Tibial nerve (tissue), 4 donors: ENCODE data around the gene SHANK3. TPM values are rescaled to one million over a fixed set of nuclear protein-coding genes. Genes with fewer than 3 reads are reported as not detected.

Source experiments
- DNase-seq, 2 donors: peaks; one replicate each; pipeline ENCODE4 v3.0.0-alpha.2; 2019; ENCODE audit warnings: low spot score in 2 of 2
- H3K27ac ChIP-seq, 4 donors: fragments of 200-600 bp; sonication (generic) in 3 of 4; one replicate each; pipeline ENCODE4 v1.5.1; 2017 to 2019; ENCODE audit warnings: mild to moderate bottlenecking in 1 of 4
- H3K27me3 ChIP-seq, 2 donors: fragments of 200-600 bp; sonication (generic) in 1 of 2; one replicate each; pipeline versions ENCODE4 v1.5.1 to v1.6.0; 2017 to 2019
- H3K36me3 ChIP-seq, 3 donors: fragments of 200-600 bp; sonication (generic); one replicate each; pipeline ENCODE4 v1.5.1; 2018 to 2019
- H3K4me1 ChIP-seq, 4 donors: fragments of 200-600 bp; sonication (generic) in 3 of 4; one replicate each; pipeline ENCODE4 v1.5.1; 2017 to 2019
- H3K4me3 ChIP-seq, 4 donors: fragments of 200-600 bp; sonication (generic) in 3 of 4; one replicate each; pipeline ENCODE4 v1.5.1; 2017 to 2019; ENCODE audit warnings: mild to moderate bottlenecking in 1 of 4, moderate library complexity in 1 of 4
- H3K9me3 ChIP-seq, 4 donors: fragments of 200-600 bp; sonication (generic) in 3 of 4; one replicate each; pipeline ENCODE4 v1.5.1; 2017 to 2019
- CTCF ChIP-seq, 5 experiments: fragments of 200-600 bp in 3 of 5; fragments of 450-650 bp in 2 of 5; sonication (generic) in 3 of 5; IDR thresholded peaks; one replicate each; pipeline ENCODE4 v1.5.1; 2016 to 2019; ENCODE audit warnings: antibody characterized with exemption in 5 of 5, mild to moderate bottlenecking in 3 of 5, moderate library complexity in 2 of 5
- EP300 ChIP-seq, 2 donors: sonication (generic); formaldehyde crosslinking; IDR thresholded peaks; one replicate each; pipeline ENCODE4 v1.6.1; 2017; ENCODE audit warnings: antibody characterized with exemption in 2 of 2, mild to moderate bottlenecking in 1 of 2
- POLR2A ChIP-seq, 2 donors: fragments of 450-650 bp; IDR thresholded peaks; one replicate each; pipeline ENCODE4 v1.6.1; 2017; ENCODE audit warnings: antibody characterized with exemption in 2 of 2, mild to moderate bottlenecking in 2 of 2, moderate library complexity in 2 of 2
- WGBS, 2 donors: methylation state at CpG; one replicate each; pipeline ENCODE4 v1.1.5; 2018; 5-methylcytosine and 5-hydroxymethylcytosine counted together
- total RNA-seq, 4 donors: library from RNA; depleted of rRNA; stranded (reverse); fragments of >200 nt; gene quantifications; one replicate each; pipeline ENCODE4 v1.1.0, GENCODE V29; 2016

Gene SHANK3
- total RNA-seq, 4 donors from 2014 or later: 10.3 to 29.4 (median 20.5) TPM

GRCh38 chr22:50701428-50702154 is 29.0 kb downstream of the SHANK3 start:
- H3K27me3 ChIP-seq: no peaks in the 10 kb centered on the region
- no peak overlapping the region for H3K4me3 ChIP-seq
- TF ChIP-seq EP300 (IDR thresholded peaks at IDR 0.05): no peak
- TF ChIP-seq CTCF (IDR thresholded peaks at IDR 0.05): no peak
- TF ChIP-seq POLR2A (IDR thresholded peaks at IDR 0.05): no peak
- 81 to 86% methylated on average over 11 of the region's 11 CpGs for WGBS, 2 donors
- H3K9me3 ChIP-seq: no peaks in the 10 kb centered on the region
- peaks cover 0 to 63% (median 5%) of the 10 kb centered on the region in 4 donors for H3K4me1 ChIP-seq
- DNase-seq: no peak
- peaks cover 0 to 46% (median 0%) of the 10 kb centered on the region in 3 donors for H3K36me3 ChIP-seq
- H3K27ac ChIP-seq: no peak overlapping the region

- Histone ChIP-seq H3K9me3 (no peaks in the 10 kb centered on the region), H3K4me3 (no peak overlapping the region), H3K27ac (no peak overlapping the region), H3K4me1 (peaks cover 0 to 57% (median 2%) of the 10 kb centered on the region in 4 donors), H3K27me3 (no peaks in the 10 kb centered on the region), H3K36me3 (peaks cover 0 to 48% (median 0%) of the 10 kb centered on the region in 3 donors)
- TF ChIP-seq CTCF (IDR thresholded peaks at IDR 0.05): no peak
- no peak for TF ChIP-seq POLR2A (IDR thresholded peaks at IDR 0.05)
- TF ChIP-seq EP300 (IDR thresholded peaks at IDR 0.05): no peak
- WGBS, 2 donors: 48 to 55% methylated on average over 7 of the region's 7 CpGs
- DNase-seq: no peak
Measured at GRCh38 chr22:50702261-50702671, 29.6 kb downstream of the SHANK3 start.

- TF ChIP-seq POLR2A (IDR thresholded peaks at IDR 0.05) (no peak), EP300 (IDR thresholded peaks at IDR 0.05) (no peak), CTCF (IDR thresholded peaks at IDR 0.05) (no peak)
- Histone ChIP-seq H3K27me3 (no peaks in the 10 kb centered on the region), H3K4me3 (no peak overlapping the region), H3K36me3 (peaks cover 0 to 48% (median 0%) of the 10 kb centered on the region in 3 donors), H3K9me3 (no peaks in the 10 kb centered on the region), H3K27ac (no peak overlapping the region), H3K4me1 (peaks cover 0 to 52% (median under 1%) of the 10 kb centered on the region in 4 donors)
- DNase-seq: no peak
- 74 to 82% methylated on average over 19 to 20 of the region's 20 CpGs for WGBS, 2 donors
Measured at GRCh38 chr22:50702821-50703725, 30.4 kb downstream of the SHANK3 start.

DNA sequence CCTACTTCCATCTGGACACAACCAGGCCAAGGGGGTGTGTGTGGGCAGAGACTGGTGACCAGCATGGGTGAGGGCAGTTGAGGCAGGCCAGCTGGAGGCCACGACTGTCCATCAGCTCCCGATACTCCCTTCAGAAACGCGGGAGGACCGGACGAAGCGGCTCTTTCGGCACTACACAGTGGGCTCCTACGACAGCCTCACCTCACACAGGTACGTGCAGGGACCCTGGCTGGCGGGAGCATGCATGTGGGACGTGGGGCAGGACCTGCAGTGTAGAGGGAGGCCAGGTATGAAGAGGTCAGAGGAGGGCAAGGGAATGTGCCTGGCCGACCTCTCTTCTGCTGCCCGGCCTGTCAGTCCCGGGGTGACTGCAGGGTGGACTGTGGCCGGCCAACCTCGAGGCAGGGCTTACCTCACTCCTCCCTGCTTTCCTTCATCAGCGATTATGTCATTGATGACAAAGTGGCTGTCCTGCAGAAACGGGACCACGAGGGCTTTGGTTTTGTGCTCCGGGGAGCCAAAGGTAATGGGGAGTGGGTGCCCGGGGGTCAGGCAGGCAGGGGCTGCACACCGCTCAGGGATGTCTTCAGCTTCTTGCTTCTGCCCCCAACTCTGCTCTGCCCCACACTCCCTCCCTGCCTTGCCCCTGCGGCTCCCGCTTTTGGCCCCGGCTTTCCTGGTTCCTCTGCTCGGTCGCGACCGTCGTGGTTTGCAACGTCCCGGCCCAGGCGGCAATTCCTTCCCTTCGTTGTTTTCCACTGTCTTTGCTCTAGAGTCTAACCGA is 31.3 kb downstream of the SHANK3 start:
- Histone ChIP-seq H3K4me3 (no peak overlapping the region), H3K4me1 (peaks cover 0 to 44% (median 0%) of the 10 kb centered on the region in 4 donors), H3K36me3 (peaks cover 0 to 52% (median 0%) of the 10 kb centered on the region in 3 donors), H3K27me3 (no peaks in the 10 kb centered on the region), H3K9me3 (no peaks in the 10 kb centered on the region), H3K27ac (no peak overlapping the region)
- WGBS, 2 donors: 88 to 89% methylated on average over 36 of the region's 36 CpGs
- TF ChIP-seq EP300 (IDR thresholded peaks at IDR 0.05) (no peak), POLR2A (IDR thresholded peaks at IDR 0.05) (no peak), CTCF (IDR thresholded peaks at IDR 0.05) (no peak)
- DNase-seq: no peak
